GM18508 (cell line): ENCODE data around the gene ASXL1.
"Not testable (repeated sequence)": the region's sequence is repeated elsewhere in the genome, so short reads cannot be mapped to it uniquely, and the experiment has no call there.

Experiments
- ATAC-seq: cut with Tn5 transposase; IDR thresholded peaks from one replicate; pipeline ENCODE4 v1.9.1; 2021; ENCODE audit warnings: moderate number of reproducible peaks; ENCODE audit not compliant: insufficient read depth, unreplicated experiment

The ASXL1 gene

DNA sequence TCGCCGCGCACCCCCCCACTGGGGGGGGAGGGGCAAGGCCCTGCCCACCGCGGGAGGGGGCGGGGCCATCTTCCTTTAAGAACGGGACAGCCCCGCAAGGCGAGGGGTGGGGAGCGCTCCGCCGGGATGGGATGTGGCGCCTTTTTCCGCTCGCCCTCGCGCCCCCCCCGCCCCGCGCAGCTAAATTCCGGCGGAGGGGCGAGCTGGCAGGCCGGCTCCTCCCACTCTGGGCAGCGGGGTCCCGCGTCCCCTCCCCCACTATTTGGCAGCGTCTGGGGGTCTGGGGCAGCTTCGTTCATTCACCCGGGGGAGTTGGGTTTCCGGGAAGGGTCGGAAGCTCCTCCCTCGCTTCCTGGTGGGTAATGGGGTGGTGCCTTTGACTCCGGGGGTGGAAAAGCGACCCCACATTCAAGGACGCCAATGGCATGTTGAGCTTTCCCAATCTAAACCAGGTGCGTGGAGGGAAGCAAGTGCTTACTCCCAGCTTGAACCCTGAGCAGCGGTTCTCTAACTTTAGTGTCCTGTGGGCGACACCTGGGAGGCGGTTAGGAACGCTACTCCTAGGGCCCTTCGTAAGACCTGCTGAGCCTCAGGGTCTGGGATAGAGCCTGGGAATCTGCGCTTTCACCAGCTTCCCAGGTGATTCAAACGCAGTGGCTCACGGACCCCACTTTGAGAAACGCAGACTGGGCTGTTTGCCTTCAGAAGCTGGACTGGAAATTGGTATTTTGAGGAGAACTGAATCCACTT, 927 bp downstream of the ASXL1 start:
- no peak for ATAC-seq

DNA sequence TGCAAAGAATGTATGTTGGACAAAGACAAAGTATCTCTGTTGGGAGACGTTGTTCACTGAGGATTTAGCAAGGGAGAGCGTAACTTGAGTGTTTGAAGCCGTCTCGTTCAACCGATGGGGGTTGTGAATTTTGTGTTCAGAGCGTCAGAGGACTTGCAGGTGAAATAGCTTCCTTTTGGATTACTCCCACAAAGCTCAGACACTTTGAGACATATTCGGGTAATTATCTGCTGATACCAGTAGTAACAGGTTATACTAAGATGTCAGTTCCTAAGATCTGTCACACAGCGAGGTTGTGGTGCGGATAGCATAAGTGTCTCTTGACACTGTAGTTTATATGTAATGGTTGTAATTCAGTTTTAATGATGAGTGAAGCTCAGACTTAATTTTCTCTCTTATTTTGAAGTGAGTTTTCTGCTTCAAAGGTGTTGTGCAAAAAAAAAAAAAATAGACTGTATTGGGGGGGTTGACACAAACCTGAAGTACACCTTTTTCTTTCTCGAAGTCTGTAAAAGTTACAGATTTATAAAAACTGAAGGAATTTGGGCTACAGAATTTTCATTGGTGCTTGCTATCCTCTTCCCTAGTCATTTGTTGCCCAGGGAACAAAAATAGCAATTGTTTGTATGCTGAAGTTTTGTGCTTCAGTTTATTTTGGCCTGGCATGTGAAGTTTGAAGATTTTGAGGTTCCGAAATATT, 1.7 kb downstream of the ASXL1 start:
- no peak for ATAC-seq

DNA sequence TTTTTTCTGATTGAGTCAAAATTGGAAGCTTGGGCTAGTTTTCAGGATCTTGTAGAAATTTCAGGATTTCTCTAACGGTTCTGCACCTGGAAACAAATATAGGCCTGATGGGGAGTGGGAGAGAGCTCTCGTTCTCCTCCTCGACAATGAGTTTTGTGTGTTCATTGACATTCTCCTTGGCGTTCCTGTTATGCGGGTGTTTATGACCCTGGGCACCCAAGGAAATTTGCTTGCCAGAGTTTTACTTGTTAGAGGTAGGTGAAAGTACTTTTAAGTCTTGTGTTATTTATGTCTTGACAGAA, 2.2 kb downstream of the ASXL1 start:
- ATAC-seq = no peak

DNA sequence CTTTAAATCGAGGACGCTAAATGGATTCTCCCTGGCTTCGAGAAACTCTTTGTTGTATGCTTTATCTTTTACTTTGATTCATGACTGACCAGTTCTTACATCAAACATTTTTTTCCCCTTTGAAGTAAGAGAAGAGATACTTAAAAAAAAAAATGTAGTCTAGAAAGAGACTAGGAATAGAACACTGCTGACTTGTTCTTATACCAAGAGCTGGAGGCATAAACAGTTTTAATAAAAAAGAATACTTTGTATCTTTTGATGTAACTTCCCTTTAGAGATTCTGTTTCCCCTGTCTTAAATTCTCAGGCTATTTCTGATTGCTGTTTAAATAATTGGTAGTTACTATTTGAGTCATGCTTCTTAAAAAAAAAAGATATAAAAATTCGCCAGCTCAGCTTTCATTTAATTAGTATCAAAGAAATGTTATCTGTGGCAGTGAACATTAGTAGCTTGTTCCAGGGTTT, 4.8 kb downstream of the ASXL1 start:
- no peak for ATAC-seq

DNA sequence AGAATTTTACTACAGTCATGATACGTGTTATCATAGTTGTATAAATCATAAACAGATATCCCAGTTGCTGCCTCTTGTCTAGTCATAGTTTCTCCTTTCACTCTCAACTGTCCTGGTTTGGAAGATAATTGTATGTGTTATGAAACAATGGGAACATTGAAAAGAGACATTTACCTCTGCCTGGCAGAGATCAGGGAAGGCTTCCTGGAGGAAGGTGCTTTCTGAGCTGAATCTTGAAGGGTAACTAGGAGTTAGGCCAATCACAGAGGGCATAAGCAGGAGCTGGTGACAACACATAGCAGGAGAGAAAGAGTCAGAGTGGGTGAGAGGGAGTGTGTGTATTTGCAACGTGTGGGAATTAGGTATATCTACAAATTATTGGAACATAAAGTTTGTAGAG, 5.4 kb downstream of the ASXL1 start:
- no peak for ATAC-seq

DNA sequence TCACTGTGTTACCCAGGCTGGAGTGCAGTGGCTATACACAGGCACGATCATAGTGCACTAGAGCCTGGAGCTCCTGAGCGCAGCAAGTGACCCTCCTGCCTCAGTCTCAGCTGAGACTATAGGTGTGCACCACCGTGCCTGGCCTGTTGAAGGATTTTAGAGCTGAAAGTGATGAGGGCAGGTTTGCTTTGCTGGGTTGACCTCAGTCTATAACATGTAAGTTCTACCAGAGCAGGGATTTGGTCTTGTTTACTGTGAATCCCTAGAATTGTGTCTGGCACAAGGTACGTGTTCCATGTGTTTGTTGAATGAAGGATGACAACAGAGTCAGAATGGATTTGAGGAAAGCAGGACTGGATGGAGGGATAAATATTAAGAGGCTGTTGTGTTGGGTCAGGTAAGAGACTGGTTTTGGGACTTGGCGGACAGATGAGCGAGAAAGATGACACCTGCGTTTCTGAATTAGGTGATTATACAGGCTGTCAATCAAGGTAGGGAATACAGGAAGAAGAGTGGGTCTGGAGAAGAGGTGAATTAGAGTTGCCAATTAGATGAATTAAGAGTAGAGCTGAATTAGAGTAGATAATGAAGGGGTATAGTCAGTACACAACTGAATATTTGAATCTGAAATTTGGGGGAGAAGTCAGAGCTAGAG, 6.5 kb downstream of the ASXL1 start:
- ATAC-seq = no peak

DNA sequence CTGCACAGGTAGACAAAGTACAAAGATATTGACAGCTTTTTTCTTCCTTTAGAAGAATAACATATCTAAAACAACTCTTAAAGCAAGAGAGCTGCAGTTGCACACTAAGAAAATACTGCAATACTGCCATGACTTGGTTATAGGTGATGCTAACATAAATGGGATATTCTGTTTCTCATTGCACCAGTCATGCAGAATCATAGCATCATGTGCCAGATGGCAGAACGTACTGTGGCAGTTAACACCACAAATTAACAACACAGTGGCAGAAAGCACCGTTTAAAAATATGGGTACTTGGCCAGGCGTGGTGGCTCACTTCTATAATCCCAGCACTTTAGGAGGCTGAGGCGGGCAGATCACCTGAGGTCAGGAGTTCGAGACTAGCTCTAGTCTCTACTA, 7.4 kb downstream of the ASXL1 start:
- no peak for ATAC-seq

DNA sequence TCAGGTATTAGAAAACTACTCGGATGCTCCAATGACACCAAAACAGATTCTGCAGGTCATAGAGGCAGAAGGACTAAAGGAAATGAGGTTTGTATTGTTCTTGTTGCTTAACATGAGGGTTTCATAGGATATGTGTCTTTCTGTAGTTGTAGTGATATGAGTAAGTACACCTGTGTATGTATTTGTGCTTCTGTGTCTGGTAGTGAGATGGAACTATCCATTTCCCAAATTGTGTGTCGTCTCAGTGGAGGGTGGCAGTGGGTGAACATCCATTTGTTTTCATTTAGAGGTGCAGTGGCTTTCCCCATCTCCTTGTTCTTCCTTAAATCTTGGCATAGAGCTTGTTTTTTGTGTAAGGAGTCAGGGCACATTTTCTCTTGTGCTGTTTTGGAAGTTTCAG, 8.2 kb downstream of the ASXL1 start:
- peak; percentile 36 for ATAC-seq

DNA sequence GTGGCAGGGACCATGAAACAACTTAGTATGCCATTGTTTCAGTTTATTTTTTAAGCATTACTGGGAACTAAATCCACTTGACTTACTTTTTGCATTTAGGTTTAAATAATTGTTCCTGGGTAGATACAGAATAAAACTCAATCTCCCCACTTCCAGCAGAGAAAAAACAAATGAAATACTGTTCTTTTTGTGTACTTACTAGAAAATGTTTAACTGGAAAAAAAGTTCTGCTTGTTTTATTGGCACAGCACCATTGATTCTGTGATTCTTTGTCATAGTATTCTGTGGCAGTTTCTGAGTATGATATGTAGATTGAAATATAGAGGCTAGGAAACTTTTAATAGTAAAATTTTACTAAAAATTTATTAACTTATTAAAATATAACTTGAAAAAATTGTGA, 10.2 kb downstream of the ASXL1 start:
- ATAC-seq = no peak

DNA sequence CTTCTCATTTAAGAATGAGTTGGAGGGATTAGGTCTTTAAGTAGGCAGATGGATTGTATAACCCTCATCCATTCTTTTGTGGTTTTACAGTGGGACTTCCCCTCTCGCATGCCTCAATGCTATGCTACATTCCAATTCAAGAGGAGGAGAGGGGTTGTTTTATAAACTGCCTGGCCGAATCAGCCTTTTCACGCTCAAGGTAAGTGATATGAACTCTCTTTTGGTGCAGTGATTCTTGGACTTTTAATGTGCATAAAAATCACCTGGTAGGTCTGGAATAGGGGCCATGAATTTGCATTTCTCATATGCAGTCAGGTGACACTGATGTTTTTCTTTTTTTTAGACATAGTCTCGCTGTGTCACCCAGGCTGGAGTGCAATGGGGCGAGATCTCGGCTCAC, 10.8 kb downstream of the ASXL1 start:
- no peak for ATAC-seq

DNA sequence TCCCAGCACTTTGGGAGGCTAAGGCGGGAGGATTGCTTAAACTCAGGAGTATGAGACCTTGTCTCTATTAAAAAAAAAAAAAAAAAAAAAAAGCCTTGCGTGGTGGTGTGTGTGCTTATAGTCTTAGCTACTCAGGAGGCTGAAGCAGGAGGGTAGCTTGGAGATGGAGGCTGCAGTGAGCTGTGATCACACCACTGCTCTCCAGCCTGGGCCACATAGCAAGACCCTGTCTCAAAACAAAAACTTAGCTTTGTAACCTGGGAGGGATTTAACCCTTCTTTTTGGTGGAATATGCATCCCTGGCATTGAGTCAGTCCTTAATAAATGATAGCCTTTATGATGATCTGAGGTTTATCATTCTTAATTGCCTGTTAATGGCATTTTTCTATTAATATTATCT, 12.8 kb downstream of the ASXL1 start:
- no peak for ATAC-seq

DNA sequence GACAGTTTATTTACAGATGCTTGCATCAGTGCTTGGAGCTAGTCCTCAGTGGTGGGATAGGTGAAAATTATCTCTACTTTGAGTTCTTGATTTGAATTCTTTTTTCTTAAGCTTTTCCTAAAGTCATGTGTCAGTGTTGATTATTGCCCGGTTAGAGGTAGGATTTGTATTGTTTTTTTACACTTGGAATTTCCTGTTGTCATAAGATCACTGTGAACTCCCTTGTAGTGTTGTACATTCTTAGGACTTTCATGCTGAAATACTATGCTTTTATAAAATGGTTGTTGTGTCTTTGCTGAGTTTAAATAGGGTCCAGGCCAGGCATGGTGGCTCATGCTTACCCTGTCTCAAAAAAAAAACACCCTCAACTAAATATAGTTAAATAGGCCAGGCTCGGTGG, 20.3 kb downstream of the ASXL1 start:
- no peak for ATAC-seq

DNA sequence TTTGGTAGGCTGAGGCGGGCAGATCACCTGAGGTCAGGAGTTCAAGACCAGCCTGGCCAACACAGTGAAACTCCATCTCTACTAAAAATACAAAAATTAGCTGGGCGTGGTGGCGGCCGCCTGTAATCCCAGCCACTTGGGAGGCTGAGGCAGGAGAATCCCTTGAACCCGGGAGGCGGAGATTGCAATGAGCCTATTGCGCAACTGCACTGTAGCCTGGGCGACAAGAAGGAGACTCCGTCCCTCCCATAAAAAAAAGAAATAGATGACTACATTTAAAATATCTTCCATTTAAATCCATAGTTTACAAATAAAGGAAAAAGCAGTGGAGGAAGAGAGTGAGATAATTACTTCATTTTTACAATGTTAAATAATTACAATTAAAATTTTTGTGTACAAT, 21.9 kb downstream of the ASXL1 start:
- ATAC-seq = not testable (repeated sequence)

DNA sequence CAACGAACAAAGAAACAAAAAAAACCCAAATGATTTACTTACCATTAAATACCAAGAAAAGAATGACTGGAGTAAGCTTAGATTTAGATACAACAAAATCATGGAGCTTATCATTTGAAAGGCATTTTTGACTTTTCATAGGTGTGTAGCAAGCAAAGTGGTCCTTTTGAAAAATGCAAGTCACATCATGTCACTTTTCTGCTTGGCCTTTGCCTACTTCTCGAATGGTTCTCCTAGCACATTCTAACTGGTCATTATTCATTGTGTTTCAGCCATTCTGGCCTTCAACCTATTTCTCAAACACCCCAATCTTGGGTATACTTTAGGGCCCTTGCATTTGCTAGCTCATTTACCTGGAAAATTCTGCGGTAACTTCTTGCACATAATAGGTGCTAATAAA, 22.6 kb downstream of the ASXL1 start:
- no peak for ATAC-seq

DNA sequence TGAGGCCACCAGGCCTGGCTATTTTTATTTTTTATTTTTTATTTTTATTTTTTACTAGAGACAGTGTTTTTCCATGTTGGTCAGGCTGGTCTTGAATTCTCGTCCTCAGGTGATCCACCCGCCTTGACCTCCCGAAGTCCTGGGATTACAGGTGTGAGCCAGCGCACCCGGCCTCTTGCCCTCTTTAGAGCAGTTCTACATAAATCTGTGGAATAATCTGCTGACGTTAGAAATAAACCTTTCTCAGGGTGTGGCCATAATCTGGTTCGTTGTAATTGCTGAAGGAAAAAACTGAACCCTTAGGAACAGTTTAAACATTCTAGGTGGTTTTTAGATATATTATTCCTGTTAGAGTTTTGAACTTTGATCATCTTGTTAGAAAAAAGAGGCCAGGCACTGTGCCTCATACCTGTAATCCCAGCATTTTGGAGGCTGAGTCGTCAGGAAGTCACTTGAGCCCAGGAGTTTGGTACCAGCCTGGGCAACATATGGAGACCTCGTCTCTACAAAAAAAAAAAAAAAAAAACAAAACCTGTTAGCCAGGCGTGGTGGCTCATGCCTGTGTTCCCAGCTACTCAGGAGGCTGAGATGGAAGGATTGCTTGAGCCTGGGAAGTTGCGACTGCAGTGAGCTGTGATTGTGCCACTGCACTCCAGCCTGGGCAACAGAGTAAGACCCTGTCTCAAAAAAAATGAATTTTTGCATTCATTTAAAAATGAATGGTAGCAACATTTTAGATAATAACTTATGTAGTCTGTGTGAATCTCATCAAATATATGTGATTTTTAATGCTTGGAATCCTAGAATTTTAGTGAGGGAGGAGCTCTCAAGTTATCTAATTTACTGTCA, 24.2 kb downstream of the ASXL1 start:
- no peak for ATAC-seq

DNA sequence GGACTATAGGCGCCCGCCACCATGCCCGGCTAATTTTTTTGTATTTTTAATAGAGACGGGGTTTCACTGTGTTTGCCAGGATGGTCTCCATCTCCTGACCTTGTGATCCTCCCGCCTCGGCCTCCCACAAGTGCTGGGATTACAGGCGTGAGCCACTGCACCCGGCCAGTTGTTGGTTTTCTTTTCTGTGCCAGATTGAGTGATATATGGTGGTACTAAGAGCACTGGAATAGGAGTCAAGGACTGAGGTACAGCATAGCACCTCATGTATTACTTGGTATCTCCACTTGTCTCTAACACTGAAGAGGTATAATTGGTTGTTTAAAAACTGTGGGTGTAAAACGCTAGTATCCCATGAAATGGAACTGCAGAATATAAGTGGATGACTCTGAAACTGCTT, 25.3 kb downstream of the ASXL1 start:
- not testable (repeated sequence) for ATAC-seq

DNA sequence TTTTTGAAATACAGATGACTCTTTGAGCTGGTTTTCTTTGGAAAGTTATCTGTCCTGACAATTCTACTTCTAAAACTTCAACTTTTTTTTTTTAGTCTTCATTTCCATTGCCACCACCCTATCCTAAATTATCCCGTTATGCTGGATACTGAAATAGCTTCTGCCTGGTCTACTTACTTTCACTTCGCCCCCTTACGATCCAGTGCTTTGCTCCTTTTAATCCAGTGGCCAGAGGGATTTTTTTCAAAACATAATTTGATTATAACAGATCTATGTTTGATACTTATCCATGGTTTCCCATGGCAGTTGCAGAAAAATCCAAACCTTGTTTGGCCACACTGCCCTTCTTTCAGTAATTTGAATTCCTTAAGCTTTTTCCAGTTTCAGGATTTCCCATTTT, 27.4 kb downstream of the ASXL1 start:
- ATAC-seq = no peak

DNA sequence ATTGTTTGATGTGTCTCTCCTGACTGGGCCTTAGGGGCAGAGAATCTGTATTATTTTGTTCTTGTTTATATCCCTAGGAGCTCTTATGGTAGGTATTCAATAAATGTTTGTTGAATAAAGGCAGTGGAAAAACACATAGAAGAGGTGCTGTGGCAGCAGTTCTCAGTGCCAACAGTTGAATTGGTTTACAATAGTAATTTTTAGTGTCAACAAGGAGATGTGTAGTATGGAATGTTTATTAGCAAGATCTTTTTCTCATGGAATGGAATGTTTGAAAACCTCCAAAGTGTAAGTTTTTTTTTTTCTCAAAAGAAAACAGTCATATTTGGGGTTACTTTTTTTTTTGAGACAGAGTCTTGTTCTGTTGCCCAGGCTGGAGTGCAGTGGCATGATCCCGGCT, 28.0 kb downstream of the ASXL1 start:
- ATAC-seq = no peak

DNA sequence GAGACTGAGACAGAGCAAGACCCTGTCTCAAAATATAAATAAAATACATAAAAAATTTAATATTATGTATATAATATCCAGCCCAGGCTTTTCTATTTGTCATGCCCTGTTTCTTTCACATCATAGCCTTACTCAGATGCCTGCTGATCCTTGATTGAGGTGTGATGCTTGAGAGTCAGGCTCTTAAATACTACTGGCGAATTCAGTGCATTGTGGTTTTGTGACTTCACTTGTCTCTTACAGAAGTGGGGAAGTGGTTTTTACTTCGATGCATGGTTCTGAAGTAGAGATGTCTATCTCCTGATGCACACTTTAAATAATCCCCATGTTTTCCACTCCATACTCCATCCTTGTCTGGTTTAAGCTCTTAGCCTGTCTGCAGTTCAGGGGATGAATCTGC, 29.1 kb downstream of the ASXL1 start:
- no peak for ATAC-seq

DNA sequence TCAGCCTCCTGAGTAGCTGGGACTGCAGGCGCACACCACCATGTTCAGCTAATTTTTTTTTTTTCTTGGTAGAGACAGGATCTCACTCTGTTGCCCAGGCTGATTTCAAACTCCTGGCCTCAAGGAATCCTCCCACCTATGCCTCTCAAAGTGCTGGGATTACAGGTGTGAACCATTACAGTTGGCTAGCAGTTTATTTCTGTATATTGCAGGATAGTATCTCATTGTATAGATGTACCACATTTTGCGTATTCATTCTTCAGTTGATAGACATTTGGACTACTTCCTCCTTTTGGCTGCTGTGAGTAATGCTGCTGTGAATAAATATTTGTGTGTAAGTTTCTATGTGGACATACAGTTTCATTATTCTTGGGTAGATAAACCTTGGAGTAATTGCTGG, 32.9 kb downstream of the ASXL1 start:
- no peak for ATAC-seq

DNA sequence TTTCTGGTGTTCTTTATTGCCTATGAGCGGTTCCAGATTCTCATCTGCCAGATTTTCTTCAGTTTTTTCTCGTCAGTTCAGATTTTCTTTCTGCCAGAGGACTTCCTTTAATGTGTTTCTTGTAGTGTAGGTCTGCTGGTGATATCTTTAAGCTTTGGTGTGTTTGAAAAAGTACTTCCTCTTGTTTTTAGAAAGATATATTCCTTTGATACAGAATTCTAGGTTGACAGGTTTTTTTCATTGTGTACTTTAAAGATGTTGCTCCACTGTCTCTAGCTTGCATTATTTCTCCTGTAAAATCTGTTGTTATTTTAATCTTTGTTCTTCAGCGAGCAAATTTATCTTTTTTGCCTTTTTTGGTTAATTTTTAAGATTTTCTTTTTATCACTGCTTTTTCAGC, 36.9 kb downstream of the ASXL1 start:
- ATAC-seq = no peak
